ENCODE measurements around the gene PAWR.
"Not testable (repeated sequence)": the region's sequence is repeated elsewhere in the genome, so short reads cannot be mapped to it uniquely, and the experiment has no call there.

Gene PAWR

GRCh38 chr12:79585147-79585546 lies 105.6 kb downstream of the PAWR start:
- no peak for DNase-seq

- no peak for DNase-seq
These were observed 116.9 kb downstream of the PAWR start for GRCh38 chr12:79573820-79574219.

GRCh38 chr12:79569679-79570078 lies 121.1 kb downstream of the PAWR start:
- no peak for DNase-seq

GRCh38 chr12:79567175-79567563 lies 123.6 kb downstream of the PAWR start:
- DNase-seq, result no peak

- DNase-seq, result no peak
These were observed 124.2 kb downstream of the PAWR start for GRCh38 chr12:79566452-79567174.

- not testable (repeated sequence) for DNase-seq
These were observed 125.9 kb downstream of the PAWR start for GRCh38 chr12:79564727-79565350.

- DNase-seq, result no peak
These were observed 127.6 kb downstream of the PAWR start for GRCh38 chr12:79563021-79563740.

- no peak for DNase-seq
These were observed 129.2 kb downstream of the PAWR start for GRCh38 chr12:79561401-79562132.

- DNase-seq, result no peak
These were observed 130.4 kb downstream of the PAWR start for GRCh38 chr12:79560225-79560889.

GRCh38 chr12:79559591-79559990 lies 131.2 kb downstream of the PAWR start:
- no peak for DNase-seq

GRCh38 chr12:79558924-79559469 lies 131.8 kb downstream of the PAWR start:
- DNase-seq, result no peak

GRCh38 chr12:79557690-79558315 lies 133.0 kb downstream of the PAWR start:
- DNase-seq, result no peak

GRCh38 chr12:79555028-79555925 lies 135.5 kb downstream of the PAWR start:
- DNase-seq, result peak; percentile 0

- DNase-seq, result no peak
These were observed 136.7 kb downstream of the PAWR start for GRCh38 chr12:79553863-79554574.

GRCh38 chr12:79552192-79552591 lies 138.6 kb downstream of the PAWR start:
- DNase-seq, result no peak

GRCh38 chr12:79549531-79550271 lies 141.1 kb downstream of the PAWR start:
- no peak for DNase-seq

- DNase-seq, result no peak
These were observed 142.2 kb downstream of the PAWR start for GRCh38 chr12:79548610-79548924.

GRCh38 chr12:79547735-79548609 lies 142.8 kb downstream of the PAWR start:
- peak; percentile 22 for DNase-seq
